ENCODE measurements around the gene SSTR3. TPM values are rescaled to one million over a fixed set of nuclear protein-coding genes. Genes with fewer than 3 reads are reported as not detected.
A peak's percentile ranks its signal among the peaks of the same experiment; 100 is the strongest.

SSTR3 gene
- total RNA-seq, 1 experiment from 2014 or later, result not detected

GRCh38 chr22:37225481-37225880 is 13.2 kb upstream of the SSTR3 start:
- no peak for DNase-seq (ENCODE audit: unreplicated experiment)
- no peaks in the 10 kb centered on the region for H3K27me3 Mint-ChIP-seq (ENCODE audit: insufficient read depth, unreplicated experiment)
- intact Hi-C loops (cut with micrococcal nuclease), result no loop called here
- no peak overlapping the region for H3K27ac Mint-ChIP-seq (ENCODE audit: low read depth, unreplicated experiment)
- H3K9me3 Mint-ChIP-seq (ENCODE audit: unreplicated experiment), result no peaks in the 10 kb centered on the region
- peaks cover 15% of the 10 kb centered on the region for H3K36me3 Mint-ChIP-seq (ENCODE audit: insufficient read depth, unreplicated experiment)
- TSS peak; percentile 83 for BruUV-seq (replicated peaks)
- H3K4me1 Mint-ChIP-seq (ENCODE audit: insufficient read depth, unreplicated experiment), result peaks cover 25% of the 10 kb centered on the region
- no peak for TF ChIP-seq CTCF (IDR thresholded peaks at IDR 0.05; ENCODE audit: unreplicated experiment)
- ChIA-PET POLR2A (interaction anchor here (1.2 kb wide), 1 partner anchor 17 kb away, joined by 5 read pairs; no protein-coding TSS in a partner anchor), CTCF (no interaction called here)
- no peak overlapping the region for H3K4me3 Mint-ChIP-seq (ENCODE audit: unreplicated experiment)

- intact Hi-C loops (cut with micrococcal nuclease), result no loop called here
- DNase-seq (ENCODE audit: unreplicated experiment), result no peak
- Mint-ChIP-seq H3K4me3 (ENCODE audit: unreplicated experiment) (no peak overlapping the region), H3K9me3 (ENCODE audit: unreplicated experiment) (no peaks in the 10 kb centered on the region), H3K4me1 (ENCODE audit: insufficient read depth, unreplicated experiment) (peaks cover 19% of the 10 kb centered on the region), H3K27me3 (ENCODE audit: insufficient read depth, unreplicated experiment) (no peaks in the 10 kb centered on the region), H3K27ac (ENCODE audit: low read depth, unreplicated experiment) (no peak overlapping the region), H3K36me3 (ENCODE audit: insufficient read depth, unreplicated experiment) (peaks cover 15% of the 10 kb centered on the region)
- BruUV-seq (replicated peaks), result no TSS peak
- ChIA-PET POLR2A (interaction anchor here (1.2 kb wide), 1 partner anchor 17 kb away, joined by 5 read pairs; no protein-coding TSS in a partner anchor), CTCF (interaction anchor here (0.7 kb wide), 1 partner anchor 217 kb away, joined by 4 read pairs; a partner anchor contains a TSS)
- TF ChIP-seq CTCF (IDR thresholded peaks at IDR 0.05; ENCODE audit: unreplicated experiment), result no peak
Measured at GRCh38 chr22:37224757-37225420, 12.6 kb upstream of the SSTR3 start.

- no peak for TF ChIP-seq CTCF (IDR thresholded peaks at IDR 0.05; ENCODE audit: unreplicated experiment)
- H3K9me3 Mint-ChIP-seq (ENCODE audit: unreplicated experiment), result no peaks in the 10 kb centered on the region
- H3K4me1 Mint-ChIP-seq (ENCODE audit: insufficient read depth, unreplicated experiment), result peaks cover 11% of the 10 kb centered on the region
- no peak for DNase-seq (ENCODE audit: unreplicated experiment)
- CTCF ChIA-PET, result no interaction called here
- BruUV-seq (replicated peaks), result no TSS peak
- no peak overlapping the region for H3K27ac Mint-ChIP-seq (ENCODE audit: low read depth, unreplicated experiment)
- POLR2A ChIA-PET, result no interaction called here
- peaks cover 15% of the 10 kb centered on the region for H3K36me3 Mint-ChIP-seq (ENCODE audit: insufficient read depth, unreplicated experiment)
- peaks cover 8% of the 10 kb centered on the region for H3K27me3 Mint-ChIP-seq (ENCODE audit: insufficient read depth, unreplicated experiment)
- H3K4me3 Mint-ChIP-seq (ENCODE audit: unreplicated experiment), result no peak overlapping the region
- intact Hi-C loops (cut with micrococcal nuclease), result no loop called here
Measured at GRCh38 chr22:37223965-37224551, 11.8 kb upstream of the SSTR3 start.

GRCh38 chr22:37222440-37222971 is 10.2 kb upstream of the SSTR3 start:
- no peak for DNase-seq (ENCODE audit: unreplicated experiment)
- Mint-ChIP-seq H3K4me3 (ENCODE audit: unreplicated experiment) (no peak overlapping the region), H3K4me1 (ENCODE audit: insufficient read depth, unreplicated experiment) (no peaks in the 10 kb centered on the region), H3K27me3 (ENCODE audit: insufficient read depth, unreplicated experiment) (peaks cover 23% of the 10 kb centered on the region), H3K36me3 (ENCODE audit: insufficient read depth, unreplicated experiment) (peaks cover 15% of the 10 kb centered on the region), H3K27ac (ENCODE audit: low read depth, unreplicated experiment) (no peak overlapping the region), H3K9me3 (ENCODE audit: unreplicated experiment) (no peaks in the 10 kb centered on the region)
- no peak for TF ChIP-seq CTCF (IDR thresholded peaks at IDR 0.05; ENCODE audit: unreplicated experiment)
- no TSS peak for BruUV-seq (replicated peaks)
- intact Hi-C loops (cut with micrococcal nuclease), result no loop called here
- CTCF ChIA-PET, result interaction anchor here (0.7 kb wide), 2 partner anchors 55 to 56 kb away, joined by 3 read pairs; no protein-coding TSS in a partner anchor
- POLR2A ChIA-PET, result no interaction called here

All from MCF 10A (cell line).